Activated naive CD4-positive, alpha-beta T cell treated with Interleukin-2 at 50 U/mL for 16 hours (primary cell): Measurements from ENCODE around the gene REPS1.
A peak's percentile ranks its signal among the peaks of the same experiment; 100 is the strongest.
"Not testable (repeated sequence)": the region's sequence is repeated elsewhere in the genome, so short reads cannot be mapped to it uniquely, and the experiment has no call there.

ENCODE experiments used
- DNase-seq: peaks from one replicate; pipeline ENCODE4 v3.0.0-alpha.2; 2020

REPS1 gene

GRCh38 chr6:138966870-138967269 lies 21.2 kb downstream of the REPS1 start:
- DNase-seq = no peak

- no peak for DNase-seq
These were observed 22.1 kb downstream of the REPS1 start for GRCh38 chr6:138965971-138966370.

DNA sequence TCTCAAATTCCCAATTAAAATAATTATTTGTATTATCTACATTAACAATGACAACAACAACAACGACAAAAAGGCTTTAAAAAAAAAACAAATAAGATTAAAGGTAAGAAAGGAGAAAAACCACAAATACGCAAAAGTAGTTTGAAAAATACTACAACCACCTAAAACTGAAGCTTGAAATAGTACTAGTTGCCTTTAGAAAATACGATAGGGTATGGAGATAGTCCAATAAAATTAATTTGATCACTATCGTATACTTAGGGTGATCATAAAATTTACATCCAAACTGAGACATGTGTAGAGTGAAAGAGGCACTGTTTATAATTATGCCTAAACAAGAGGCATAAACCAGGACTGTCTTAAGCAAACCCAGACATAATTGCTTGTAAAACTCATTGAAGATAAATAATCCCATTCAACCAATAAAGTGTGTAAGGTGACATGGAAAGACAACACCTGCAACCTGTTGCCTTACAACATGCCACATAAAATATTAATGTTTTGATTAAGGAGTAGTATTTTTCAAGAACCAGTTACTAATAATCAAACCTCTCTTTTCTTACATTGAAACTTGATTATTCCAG lies 22.7 kb downstream of the REPS1 start:
- no peak for DNase-seq

DNA sequence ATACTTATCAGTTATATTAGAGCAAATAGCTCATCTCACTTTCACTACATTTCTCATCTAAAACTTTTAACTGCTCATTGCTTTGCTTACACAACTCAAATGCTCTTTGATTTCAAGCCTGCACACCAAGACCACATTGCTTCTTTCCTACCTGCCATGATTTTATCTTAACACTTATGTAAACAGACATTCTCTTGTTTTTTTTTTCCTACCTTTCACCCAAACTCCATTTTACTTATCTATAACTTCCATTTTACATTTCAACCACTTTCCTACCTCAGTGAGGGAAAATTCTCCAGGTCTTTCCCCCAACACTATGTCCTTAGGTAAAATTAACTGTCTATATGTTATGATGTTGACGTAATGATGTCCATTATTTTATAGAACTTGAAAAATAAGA lies 24.0 kb downstream of the REPS1 start:
- no peak for DNase-seq

- no peak for DNase-seq
These were observed 24.5 kb downstream of the REPS1 start for GRCh38 chr6:138963531-138963930.

- DNase-seq = no peak
These were observed 24.9 kb downstream of the REPS1 start for GRCh38 chr6:138963119-138963518.

GRCh38 chr6:138959521-138959920 lies 28.5 kb downstream of the REPS1 start:
- DNase-seq = no peak

GRCh38 chr6:138958595-138958994 lies 29.5 kb downstream of the REPS1 start:
- DNase-seq = no peak

GRCh38 chr6:138957903-138958302 lies 30.1 kb downstream of the REPS1 start:
- DNase-seq = no peak

DNA sequence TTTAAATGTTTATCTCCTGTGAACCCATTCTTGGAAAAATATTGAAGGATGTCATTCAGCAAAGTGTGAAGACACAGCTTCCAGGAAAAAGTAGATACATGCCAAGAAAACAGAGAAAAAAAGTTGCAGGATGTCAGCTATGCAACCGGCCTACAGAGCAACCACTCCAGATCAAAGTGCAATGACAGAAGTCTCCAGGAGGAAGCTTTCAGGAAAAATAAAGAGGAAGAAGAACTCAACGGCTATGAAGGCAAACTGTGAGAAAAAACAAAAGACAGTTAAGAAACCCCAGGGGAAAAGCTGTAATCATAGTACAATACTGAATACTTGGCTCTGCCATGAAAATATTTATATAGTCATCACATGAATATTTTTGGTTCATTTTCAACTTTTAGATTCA lies 30.6 kb downstream of the REPS1 start:
- DNase-seq = no peak

GRCh38 chr6:138956244-138956924 lies 31.7 kb downstream of the REPS1 start:
- no peak for DNase-seq

DNA sequence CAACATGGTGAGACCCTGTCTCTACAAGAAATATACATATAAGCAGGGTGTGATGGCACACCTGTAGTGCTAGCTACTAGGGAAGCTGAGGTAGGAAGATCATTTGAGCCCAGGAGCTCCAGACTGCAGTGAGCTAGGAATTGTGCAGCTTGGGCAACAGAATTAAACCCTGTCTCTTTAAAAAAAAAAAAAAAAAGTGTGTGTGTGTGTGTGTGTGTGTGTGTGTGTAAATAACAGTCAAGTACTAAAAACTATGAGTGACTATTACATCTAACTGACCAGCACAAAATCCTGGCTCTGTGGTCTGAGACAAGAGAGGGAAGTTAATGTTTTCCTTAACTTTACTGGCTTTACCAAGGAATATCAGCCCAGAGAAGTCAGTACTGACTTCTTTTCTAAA lies 32.8 kb downstream of the REPS1 start:
- no peak for DNase-seq

GRCh38 chr6:138953451-138953850 lies 34.6 kb downstream of the REPS1 start:
- DNase-seq = no peak

DNA sequence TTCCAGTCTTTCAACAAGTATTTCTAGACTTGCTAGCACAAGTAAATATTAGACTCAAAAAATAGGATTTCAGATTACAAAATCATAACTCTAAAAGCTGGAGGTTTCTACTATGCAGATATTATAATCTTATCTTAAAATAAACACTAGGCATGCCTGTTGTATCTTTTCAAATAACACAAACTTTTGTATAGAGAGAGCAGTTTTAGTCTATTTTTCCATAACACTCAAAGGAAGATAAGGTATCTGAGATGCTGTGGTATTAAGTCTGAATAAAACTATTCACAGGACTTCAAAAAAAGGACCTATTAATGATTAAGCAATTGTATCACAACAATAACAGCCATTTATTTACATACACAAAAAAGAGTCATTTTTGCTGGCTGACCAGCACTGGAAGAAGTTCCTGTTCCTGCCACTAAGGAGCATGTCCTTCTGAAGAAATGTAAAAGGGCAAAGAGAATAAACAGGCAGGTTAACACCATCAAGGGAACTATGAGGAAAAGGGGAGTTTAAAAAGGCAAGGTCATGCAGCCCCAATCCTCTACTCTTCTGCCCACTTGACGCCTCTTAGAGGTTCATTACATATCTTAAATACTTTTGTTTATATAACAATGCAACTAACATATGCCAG lies 39.4 kb downstream of the REPS1 start:
- no peak for DNase-seq

DNA sequence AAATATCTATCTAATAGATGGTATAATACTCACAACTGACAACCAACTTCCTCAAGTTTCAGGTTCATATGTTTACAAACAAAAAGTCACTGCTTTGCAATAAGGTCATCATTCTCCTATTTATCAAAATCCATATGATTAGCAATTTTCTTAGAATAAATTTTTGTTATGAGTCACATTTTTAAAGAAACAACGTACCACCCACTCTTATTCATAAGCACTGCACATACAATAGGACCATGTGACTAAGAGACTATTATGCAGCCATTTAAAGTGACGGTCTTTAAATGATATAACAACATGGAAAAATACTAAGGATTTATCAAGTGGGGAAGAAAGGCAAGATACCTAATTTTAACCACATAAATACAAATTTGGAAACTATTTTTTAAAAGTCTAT lies 40.0 kb downstream of the REPS1 start:
- DNase-seq = no peak

DNA sequence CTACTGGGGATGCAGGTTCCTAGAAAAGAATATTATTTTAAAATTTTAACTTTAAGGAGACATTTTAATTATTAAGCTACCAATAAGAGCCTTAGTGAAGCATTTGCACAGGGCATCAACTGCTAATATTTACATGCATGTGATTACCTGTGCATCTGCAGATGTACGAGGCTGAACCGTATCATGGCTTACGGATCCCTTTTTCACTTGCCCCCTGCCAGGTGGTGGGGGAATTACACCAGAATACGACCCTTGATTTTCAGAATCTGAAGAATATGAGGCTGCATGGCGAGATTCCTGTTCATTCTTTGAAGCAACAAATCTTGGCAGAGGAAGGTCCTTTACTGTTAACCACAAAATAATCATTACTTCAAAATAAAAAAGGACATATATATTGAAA lies 42.7 kb downstream of the REPS1 start:
- DNase-seq = no peak

GRCh38 chr6:138944412-138944811 lies 43.6 kb downstream of the REPS1 start:
- DNase-seq = peak; percentile 39

- DNase-seq = no peak
These were observed 44.9 kb downstream of the REPS1 start for GRCh38 chr6:138943089-138943625.

- DNase-seq = not testable (repeated sequence)
These were observed 51.2 kb downstream of the REPS1 start for GRCh38 chr6:138936873-138937272.

- no peak for DNase-seq
These were observed 56.4 kb downstream of the REPS1 start for GRCh38 chr6:138931660-138932059.

DNA sequence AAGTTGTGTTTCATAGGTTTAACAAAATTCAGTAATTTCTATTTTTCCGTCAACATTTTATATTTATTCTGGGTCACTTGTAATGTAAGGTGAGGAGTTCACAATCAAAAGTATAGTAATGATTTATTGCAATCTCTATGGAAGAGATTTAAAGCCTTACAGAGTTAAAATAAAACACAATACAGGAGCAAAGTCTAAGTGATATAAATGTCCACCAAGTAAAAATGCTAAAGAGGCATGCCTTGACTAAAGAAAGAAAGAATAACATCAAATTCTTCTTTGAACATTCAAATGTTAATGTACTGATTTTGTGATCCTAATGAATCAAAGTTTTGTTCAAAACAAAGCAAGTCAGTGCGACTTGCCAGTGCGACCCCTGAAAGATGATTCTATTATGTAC lies 61.5 kb downstream of the REPS1 start:
- no peak for DNase-seq

DNA sequence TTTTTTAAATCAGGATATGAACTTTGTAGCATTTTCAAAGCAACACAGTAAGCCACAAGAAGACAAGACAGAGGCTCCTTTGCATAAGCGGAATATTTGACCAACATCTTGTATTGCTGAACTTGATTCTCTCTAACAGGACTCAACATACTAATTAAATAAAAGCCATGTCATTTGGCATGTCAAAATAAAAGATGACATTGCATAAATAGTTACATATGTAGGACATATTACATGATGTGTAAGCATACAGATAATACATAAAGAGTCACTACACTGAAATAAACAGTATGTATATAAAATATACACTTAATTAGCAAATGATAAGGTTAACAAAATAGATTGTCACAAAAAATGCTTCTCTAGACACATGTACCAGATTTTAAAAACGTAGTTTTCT lies 62.2 kb downstream of the REPS1 start:
- no peak for DNase-seq

DNA sequence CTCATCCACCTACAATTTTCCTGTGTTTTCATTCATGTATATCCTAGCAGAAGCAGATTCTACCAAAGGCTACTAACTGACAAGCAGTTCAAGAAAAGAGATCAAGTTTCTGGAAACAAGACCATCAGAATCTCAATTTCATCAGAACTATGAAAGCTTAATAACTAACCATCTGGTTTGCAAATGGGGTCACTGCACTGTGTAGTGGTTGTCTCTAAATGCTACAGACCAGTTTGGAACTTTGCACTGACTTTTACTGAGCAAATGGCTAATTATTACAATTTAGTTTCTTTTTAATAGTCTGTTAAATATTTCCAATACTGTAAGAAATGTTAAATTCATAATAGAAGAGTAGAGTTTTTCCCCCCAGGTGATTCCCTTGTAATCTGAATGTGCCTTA lies 64.5 kb downstream of the REPS1 start:
- no peak for DNase-seq

- no peak for DNase-seq
These were observed 67.1 kb downstream of the REPS1 start for GRCh38 chr6:138920906-138921305.
